Measurements from ENCODE around the gene SF3B3. TPM values are rescaled to one million over a fixed set of nuclear protein-coding genes. Genes with fewer than 3 reads are reported as not detected.

SF3B3 gene
- total RNA-seq, 2 donors from 2014 or later: 94.6 to 123 TPM

- DNase-seq (ENCODE audit: low spot score) (no peak), ATAC-seq (ENCODE audit: insufficient number of reproducible peaks, low FRiP score, low read depth) (no peak)
- H3K9me3 ChIP-seq: no peaks in the 10 kb centered on the region
- H3K36me3 ChIP-seq: peaks cover 78% of the 10 kb centered on the region
- no peak overlapping the region for H3K4me3 ChIP-seq
- no peak overlapping the region for H3K27ac ChIP-seq
- no peak for TF ChIP-seq CTCF (IDR thresholded peaks at IDR 0.05)
- H3K4me1 ChIP-seq (ENCODE audit: control insufficient read depth in 1 of 2, low read depth in 2 of 2): no peaks in the 10 kb centered on the region
- H3K27me3 ChIP-seq (replicated peaks; ENCODE audit: insufficient read depth): no peaks in the 10 kb centered on the region
Measured at GRCh38 chr16:70563636-70564035, 40.0 kb downstream of the SF3B3 start.

- Histone ChIP-seq H3K27ac (no peak overlapping the region), H3K9me3 (no peaks in the 10 kb centered on the region), H3K4me1 (ENCODE audit: control insufficient read depth in 1 of 2, low read depth in 2 of 2) (no peaks in the 10 kb centered on the region), H3K4me3 (no peak overlapping the region), H3K36me3 (peaks cover 92% of the 10 kb centered on the region), H3K27me3 (replicated peaks; ENCODE audit: insufficient read depth) (no peaks in the 10 kb centered on the region)
- no peak for ATAC-seq (ENCODE audit: insufficient number of reproducible peaks, low FRiP score, low read depth)
- TF ChIP-seq CTCF (IDR thresholded peaks at IDR 0.05): no peak
- no peak for DNase-seq (ENCODE audit: low spot score)
Measured at GRCh38 chr16:70565053-70565452, 41.4 kb downstream of the SF3B3 start.

DNA sequence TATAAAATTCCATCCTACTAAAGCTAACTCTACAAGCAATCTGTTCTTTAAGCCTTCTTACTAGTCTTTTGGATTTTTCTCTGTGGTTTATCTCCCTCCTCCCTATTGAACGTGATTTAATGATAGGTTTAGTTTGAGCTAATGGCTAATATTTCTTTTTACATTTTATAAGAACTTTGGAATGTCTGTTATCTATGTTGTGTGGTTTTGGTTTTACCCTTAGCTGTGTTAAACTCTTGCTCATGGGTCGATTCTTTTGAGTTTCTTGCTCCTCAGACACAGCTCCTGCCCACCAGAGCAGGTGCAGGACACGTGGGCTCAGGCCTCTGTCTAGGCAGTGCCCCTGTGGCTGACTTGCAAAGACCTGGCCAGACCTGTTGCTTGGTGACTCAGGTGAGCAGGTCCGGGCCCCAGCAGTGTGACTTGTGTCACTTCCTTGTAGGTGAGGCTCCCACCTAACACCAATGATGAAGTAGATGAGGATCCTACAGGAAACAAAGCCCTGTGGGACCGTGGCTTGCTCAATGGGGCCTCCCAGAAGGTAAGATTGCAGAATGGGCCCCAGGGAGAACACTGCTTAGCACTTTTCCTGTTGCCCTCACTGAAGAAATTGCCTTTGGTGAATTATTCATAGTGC lies 45.1 kb downstream of the SF3B3 start:
- ATAC-seq (ENCODE audit: insufficient number of reproducible peaks, low FRiP score, low read depth) (no peak), DNase-seq (ENCODE audit: low spot score) (no peak)
- Histone ChIP-seq H3K36me3 (peaks cover 88% of the 10 kb centered on the region), H3K27ac (no peak overlapping the region), H3K27me3 (replicated peaks; ENCODE audit: insufficient read depth) (no peaks in the 10 kb centered on the region), H3K4me3 (no peak overlapping the region), H3K4me1 (ENCODE audit: control insufficient read depth in 1 of 2, low read depth in 2 of 2) (peaks cover 15 to 16% of the 10 kb centered on the region in 2 donors), H3K9me3 (no peaks in the 10 kb centered on the region)
- TF ChIP-seq CTCF (IDR thresholded peaks at IDR 0.05): no peak

DNA sequence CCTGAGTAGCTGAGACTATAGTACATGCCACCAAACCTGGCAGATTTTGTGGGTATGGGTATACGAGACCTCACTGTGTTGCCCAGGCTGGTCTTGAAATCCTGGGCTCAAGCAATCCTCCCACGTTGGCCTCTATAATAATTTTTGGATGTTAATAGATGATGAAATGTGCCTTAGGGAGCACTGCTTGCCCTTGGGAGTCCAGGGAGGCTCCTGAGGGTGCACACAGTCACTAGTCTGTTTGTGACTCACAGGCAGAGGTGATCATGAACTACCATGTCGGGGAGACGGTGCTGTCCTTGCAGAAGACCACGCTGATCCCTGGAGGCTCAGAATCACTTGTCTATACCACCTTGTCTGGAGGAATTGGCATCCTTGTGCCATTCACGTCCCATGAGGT lies 46.1 kb downstream of the SF3B3 start:
- DNase-seq (ENCODE audit: low spot score) (no peak), ATAC-seq (ENCODE audit: insufficient number of reproducible peaks, low FRiP score, low read depth) (no peak)
- Histone ChIP-seq H3K4me3 (no peak overlapping the region), H3K9me3 (no peaks in the 10 kb centered on the region), H3K27me3 (replicated peaks; ENCODE audit: insufficient read depth) (no peaks in the 10 kb centered on the region), H3K4me1 (ENCODE audit: control insufficient read depth in 1 of 2, low read depth in 2 of 2) (peaks cover 26% of the 10 kb centered on the region in 2 donors), H3K36me3 (peaks cover 77% of the 10 kb centered on the region), H3K27ac (no peak overlapping the region)
- no peak for TF ChIP-seq CTCF (IDR thresholded peaks at IDR 0.05)

GRCh38 chr16:70570967-70571570 lies 47.5 kb downstream of the SF3B3 start:
- Histone ChIP-seq H3K36me3 (peaks cover 64% of the 10 kb centered on the region), H3K4me3 (no peak overlapping the region), H3K9me3 (no peaks in the 10 kb centered on the region), H3K27ac (no peak overlapping the region), H3K4me1 (ENCODE audit: control insufficient read depth in 1 of 2, low read depth in 2 of 2) (peaks cover 27 to 37% of the 10 kb centered on the region in 2 donors), H3K27me3 (replicated peaks; ENCODE audit: insufficient read depth) (no peaks in the 10 kb centered on the region)
- TF ChIP-seq CTCF (IDR thresholded peaks at IDR 0.05): no peak
- no peak for DNase-seq (ENCODE audit: low spot score)
- ATAC-seq (ENCODE audit: insufficient number of reproducible peaks, low FRiP score, low read depth): no peak

Measured in thoracic aorta (tissue), 2 donors.